Suprapubic skin (tissue), 4 donors: Measurements from ENCODE around the gene SFSWAP.

Source experiments
- CTCF ChIP-seq, 2 donors: fragments of 200-600 bp in 1 of 2; fragments of 450-650 bp in 1 of 2; sonication (generic) in 1 of 2; IDR thresholded peaks; one replicate each; pipeline ENCODE4 v1.5.1; 2016 to 2019; ENCODE audit warnings: antibody characterized with exemption in 2 of 2, mild to moderate bottlenecking in 1 of 2, moderate library complexity in 1 of 2
- POLR2A ChIP-seq, 2 donors: fragments of 450-650 bp; IDR thresholded peaks; one replicate each; pipeline ENCODE4 v1.6.1; 2017; ENCODE audit warnings: antibody characterized with exemption in 2 of 2, mild to moderate bottlenecking in 2 of 2, moderate library complexity in 2 of 2
- POLR2AphosphoS5 ChIP-seq, 3 donors: sonication (generic); formaldehyde crosslinking; IDR thresholded peaks; one replicate each; pipeline ENCODE4 v1.6.1; 2017; ENCODE audit warnings: antibody characterized with exemption in 3 of 3

GRCh38 chr12:131761638-131762037 lies 50.7 kb downstream of the SFSWAP start:
- TF ChIP-seq CTCF (IDR thresholded peaks at IDR 0.05) (no peak), POLR2AphosphoS5 (IDR thresholded peaks at IDR 0.05) (no peak), POLR2A (IDR thresholded peaks at IDR 0.05) (no peak)
